ENCODE measurements around the gene KCNE4. TPM values are rescaled to one million over a fixed set of nuclear protein-coding genes. Genes with fewer than 3 reads are reported as not detected.

The KCNE4 gene
- total RNA-seq, 4 donors from 2014 or later: 8.2 to 12.2 (median 8.7) TPM

GRCh38 chr2:223082706-223083105, 30.7 kb downstream of the KCNE4 start:
- Histone ChIP-seq H3K36me3 (no peaks in the 10 kb centered on the region), H3K27ac (peak overlapping the region in 1 of 4 donors; percentile 67), H3K9me3 (no peaks in the 10 kb centered on the region), H3K4me3 (no peak overlapping the region), H3K27me3 (no peaks in the 10 kb centered on the region), H3K4me1 (no peaks in the 10 kb centered on the region)
- no peak for DNase-seq (ENCODE audit: low spot score in 2 of 2)
- WGBS, 2 donors: 0% methylated on average over 2 of the region's 2 CpGs
- TF ChIP-seq CTCF (IDR thresholded peaks at IDR 0.05) (no peak), EP300 (IDR thresholded peaks at IDR 0.05) (no peak), POLR2A (IDR thresholded peaks at IDR 0.05) (no peak)

GRCh38 chr2:223083402-223084070, 31.5 kb downstream of the KCNE4 start:
- no peak for TF ChIP-seq POLR2A (IDR thresholded peaks at IDR 0.05)
- no peak for TF ChIP-seq CTCF (IDR thresholded peaks at IDR 0.05)
- no peak for TF ChIP-seq EP300 (IDR thresholded peaks at IDR 0.05)
- Histone ChIP-seq H3K36me3 (no peaks in the 10 kb centered on the region), H3K27me3 (no peaks in the 10 kb centered on the region), H3K9me3 (no peaks in the 10 kb centered on the region), H3K4me3 (no peak overlapping the region), H3K27ac (no peak overlapping the region), H3K4me1 (no peaks in the 10 kb centered on the region)
- 70% methylated on average over 7 of the region's 7 CpGs for WGBS, 2 donors
- no peak for DNase-seq (ENCODE audit: low spot score in 2 of 2)

- H3K4me1 ChIP-seq: no peaks in the 10 kb centered on the region
- H3K4me3 ChIP-seq: no peak overlapping the region
- H3K9me3 ChIP-seq: no peaks in the 10 kb centered on the region
- no peak overlapping the region for H3K27ac ChIP-seq
- H3K36me3 ChIP-seq: no peaks in the 10 kb centered on the region
- DNase-seq (ENCODE audit: low spot score in 2 of 2): no peak
- TF ChIP-seq CTCF (IDR thresholded peaks at IDR 0.05) (no peak), POLR2A (IDR thresholded peaks at IDR 0.05) (no peak), EP300 (IDR thresholded peaks at IDR 0.05) (no peak)
- H3K27me3 ChIP-seq: no peaks in the 10 kb centered on the region
- 62 to 83% methylated on average over 2 of the region's 2 CpGs for WGBS, 2 donors
These were observed 32.9 kb downstream of the KCNE4 start for GRCh38 chr2:223084873-223085272.

GRCh38 chr2:223086370-223086981, 34.5 kb downstream of the KCNE4 start:
- no peak for DNase-seq (ENCODE audit: low spot score in 2 of 2)
- Histone ChIP-seq H3K9me3 (no peaks in the 10 kb centered on the region), H3K36me3 (no peaks in the 10 kb centered on the region), H3K27me3 (no peaks in the 10 kb centered on the region), H3K4me3 (no peak overlapping the region), H3K27ac (no peak overlapping the region), H3K4me1 (no peaks in the 10 kb centered on the region)
- no peak for TF ChIP-seq POLR2A (IDR thresholded peaks at IDR 0.05)
- no peak for TF ChIP-seq CTCF (IDR thresholded peaks at IDR 0.05)
- TF ChIP-seq EP300 (IDR thresholded peaks at IDR 0.05): no peak
- 77 to 89% methylated on average over 13 of the region's 13 CpGs for WGBS, 2 donors

GRCh38 chr2:223087466-223087865, 35.5 kb downstream of the KCNE4 start:
- Histone ChIP-seq H3K27ac (no peak overlapping the region), H3K4me1 (peaks cover 0 to 2% (median 0%) of the 10 kb centered on the region in 4 donors), H3K36me3 (no peaks in the 10 kb centered on the region), H3K27me3 (no peaks in the 10 kb centered on the region), H3K9me3 (no peaks in the 10 kb centered on the region), H3K4me3 (no peak overlapping the region)
- no peak for TF ChIP-seq CTCF (IDR thresholded peaks at IDR 0.05)
- no peak for TF ChIP-seq POLR2A (IDR thresholded peaks at IDR 0.05)
- TF ChIP-seq EP300 (IDR thresholded peaks at IDR 0.05): no peak
- 92 to 94% methylated on average over 5 of the region's 5 CpGs for WGBS, 2 donors
- DNase-seq (ENCODE audit: low spot score in 2 of 2): no peak
